Stimulated activated CD4-positive, alpha-beta T cell treated with anti-CD3 and anti-CD28 coated beads, Interleukin-12 subunit alpha, Interleukin-12 subunit beta, amount 100 ng/mL, for 24 hours (primary cell): ENCODE results near the gene H2BK1.
A peak's percentile ranks its signal among the peaks of the same experiment; 100 is the strongest.

Source experiments
- DNase-seq, 2 experiments: peaks; one replicate each; pipeline ENCODE4 v3.0.0-alpha.2; 2020; ENCODE audit warnings: low read depth in 2 of 2

The H2BK1 gene

GRCh38 chr7:151232917-151233701 lies 22.8 kb upstream of the H2BK1 start:
- peak; percentile 65 to 66 for DNase-seq

GRCh38 chr7:151232091-151232916 lies 22.0 kb upstream of the H2BK1 start, which contains the start of gene CHPF2:
CHPF2 (plus strand) TSS chr7:151232483; CDS start chr7:151234012, 1,529 bp downstream.
- peak; percentile 83 to 88 for DNase-seq

- no peak for DNase-seq
Measured at GRCh38 chr7:151231080-151231479, 20.8 kb upstream of the H2BK1 start.

- no peak for DNase-seq
Measured at GRCh38 chr7:151229249-151229648, 19.0 kb upstream of the H2BK1 start.

- no peak for DNase-seq
Measured at GRCh38 chr7:151228024-151228866, 18.0 kb upstream of the H2BK1 start.

- peak; percentile 97 to 98 for DNase-seq
Measured at GRCh38 chr7:151226875-151227782, 16.8 kb upstream of the H2BK1 start, which contains the start of gene ABCF2. ABCF2 (minus strand) TSS chr7:151227205; CDS start chr7:151226458, 747 bp downstream.

- no peak for DNase-seq
Measured at GRCh38 chr7:151226560-151226874, 16.2 kb upstream of the H2BK1 start.

- no peak for DNase-seq
Measured at GRCh38 chr7:151225948-151226510, 15.7 kb upstream of the H2BK1 start.

- no peak for DNase-seq
Measured at GRCh38 chr7:151223728-151224127, 13.4 kb upstream of the H2BK1 start.

- DNase-seq, result no peak
Measured at GRCh38 chr7:151218170-151218569, 7.9 kb upstream of the H2BK1 start.

GRCh38 chr7:151215396-151215795 lies 5.1 kb upstream of the H2BK1 start:
- DNase-seq, result no peak

- DNase-seq, result no peak
Measured at GRCh38 chr7:151213826-151214225, 3.5 kb upstream of the H2BK1 start.

GRCh38 chr7:151212626-151213025 lies 2.3 kb upstream of the H2BK1 start:
- no peak for DNase-seq

- DNase-seq, result no peak
Measured at GRCh38 chr7:151211155-151211772, 976 bp upstream of the H2BK1 start.

GRCh38 chr7:151209588-151209987 lies 700 bp downstream of the H2BK1 start:
- no peak for DNase-seq

GRCh38 chr7:151208253-151208862 lies 1.9 kb downstream of the H2BK1 start:
- no peak for DNase-seq

- DNase-seq, result no peak
Measured at GRCh38 chr7:151207804-151208203, 2.5 kb downstream of the H2BK1 start.

GRCh38 chr7:151207315-151207714 lies 3.0 kb downstream of the H2BK1 start:
- DNase-seq, result no peak

- no peak for DNase-seq
Measured at GRCh38 chr7:151206914-151207313, 3.4 kb downstream of the H2BK1 start.

- DNase-seq, result no peak
Measured at GRCh38 chr7:151205730-151206129, 4.6 kb downstream of the H2BK1 start.
